HT-29 (cell line): ENCODE results near the gene GCNT2. TPM values are rescaled to one million over a fixed set of nuclear protein-coding genes. Genes with fewer than 3 reads are reported as not detected.
"Not testable (repeated sequence)": the region's sequence is repeated elsewhere in the genome, so short reads cannot be mapped to it uniquely, and the experiment has no call there.

ENCODE experiments used
- DNase-seq: peaks from one replicate; pipeline ENCODE4 v3.0.0-alpha.2; 2015; ENCODE audit warnings: low spot score
- total RNA-seq: library from RNA; depleted of rRNA; stranded (reverse); fragments of >200 nt; shearing (Covaris generic); gene quantifications from 2 replicates; pipeline ENCODE4 v1.2.3, GENCODE V29; 2014

The GCNT2 gene
- total RNA-seq, 1 experiment from 2014 or later = 9.7 TPM

GRCh38 chr6:10580570-10580969 is 59.4 kb downstream of the GCNT2 start:
- no peak for DNase-seq

DNA sequence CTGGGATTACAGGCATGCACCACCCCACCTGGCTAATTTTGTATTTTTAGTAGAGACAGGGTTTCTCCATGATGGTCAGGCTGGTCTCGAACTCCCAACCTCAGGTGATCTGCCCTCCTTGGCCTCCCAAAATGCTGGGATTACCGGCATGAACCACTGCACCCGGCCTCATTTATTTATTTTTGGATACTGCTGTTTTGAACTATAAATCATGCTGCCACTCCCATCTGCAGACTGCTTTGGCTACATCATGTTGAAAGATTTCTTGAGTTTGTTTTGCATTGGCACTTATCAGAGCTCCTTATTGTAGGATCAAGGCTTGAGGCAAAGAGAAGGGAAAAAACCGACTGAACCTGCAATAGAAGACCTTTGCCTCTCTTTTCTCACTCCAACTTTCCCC is 60.3 kb downstream of the GCNT2 start:
- DNase-seq = not testable (repeated sequence)

GRCh38 chr6:10582774-10583508 is 61.8 kb downstream of the GCNT2 start:
- DNase-seq = no peak

GRCh38 chr6:10583509-10583901 is 62.4 kb downstream of the GCNT2 start:
- no peak for DNase-seq

DNA sequence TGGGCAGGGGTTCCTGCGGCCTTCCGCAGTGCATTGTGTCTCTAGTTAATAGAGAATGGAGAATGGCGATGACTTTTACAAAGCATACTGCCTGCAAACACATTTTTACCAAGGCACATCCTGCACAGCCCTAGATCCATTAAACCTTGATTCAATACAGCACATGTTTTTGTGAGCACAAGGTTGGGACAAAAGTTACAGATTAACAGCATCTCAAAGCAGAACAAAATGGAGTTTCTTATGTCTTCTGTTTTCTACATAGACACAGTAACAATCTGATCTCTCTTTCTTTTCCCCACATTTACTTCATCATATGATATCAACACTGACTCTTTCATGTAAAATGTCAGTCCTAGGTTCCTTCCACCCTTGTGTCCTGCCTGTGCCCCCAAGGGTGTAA is 63.5 kb downstream of the GCNT2 start:
- no peak for DNase-seq

DNA sequence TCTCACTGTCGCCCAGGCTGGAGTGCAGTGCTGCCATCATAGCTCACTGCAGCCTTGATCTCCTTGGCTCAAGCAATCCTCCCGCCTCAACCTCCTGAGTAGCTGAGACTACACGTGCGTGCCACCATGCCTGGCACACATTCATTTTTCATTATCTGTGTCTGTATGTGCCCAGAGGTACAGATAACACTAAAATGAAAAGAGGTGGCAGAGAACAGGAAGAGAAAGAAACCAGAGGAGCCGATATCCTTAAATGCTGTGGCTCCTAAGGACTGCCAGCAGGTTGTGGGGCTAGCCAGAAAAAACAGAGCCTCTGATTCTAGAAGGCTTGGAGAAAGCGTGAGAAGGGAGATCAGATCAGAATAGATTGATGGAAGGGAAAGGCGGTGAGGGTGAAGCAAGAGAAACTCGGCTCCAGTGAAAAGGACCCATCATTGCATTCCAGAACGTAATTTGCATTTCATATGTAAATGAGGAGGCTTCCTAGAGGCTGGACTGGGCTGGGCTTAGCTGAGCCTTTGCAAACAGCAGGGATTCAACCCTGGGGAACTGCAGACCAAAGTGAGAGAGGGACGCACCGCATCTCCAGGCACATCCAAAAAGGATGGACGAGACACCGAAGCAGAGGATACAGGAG is 64.2 kb downstream of the GCNT2 start:
- no peak for DNase-seq

DNA sequence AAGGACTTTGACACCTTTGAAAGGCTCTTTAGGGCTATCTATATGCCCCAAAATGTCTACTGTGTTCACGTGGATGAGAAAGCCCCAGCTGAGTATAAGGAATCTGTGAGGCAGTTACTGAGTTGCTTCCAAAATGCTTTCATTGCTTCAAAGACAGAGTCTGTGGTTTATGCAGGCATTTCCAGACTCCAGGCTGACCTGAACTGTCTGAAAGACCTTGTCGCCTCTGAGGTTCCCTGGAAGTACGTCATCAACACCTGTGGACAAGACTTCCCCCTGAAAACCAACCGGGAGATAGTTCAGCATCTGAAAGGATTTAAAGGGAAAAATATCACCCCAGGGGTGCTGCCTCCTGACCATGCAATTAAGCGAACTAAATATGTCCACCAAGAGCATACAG is 65.2 kb downstream of the GCNT2 start:
- no peak for DNase-seq

GRCh38 chr6:10587656-10588406 is 66.7 kb downstream of the GCNT2 start:
- no peak for DNase-seq

- no peak for DNase-seq
These were observed 67.6 kb downstream of the GCNT2 start for GRCh38 chr6:10588562-10589428.

DNA sequence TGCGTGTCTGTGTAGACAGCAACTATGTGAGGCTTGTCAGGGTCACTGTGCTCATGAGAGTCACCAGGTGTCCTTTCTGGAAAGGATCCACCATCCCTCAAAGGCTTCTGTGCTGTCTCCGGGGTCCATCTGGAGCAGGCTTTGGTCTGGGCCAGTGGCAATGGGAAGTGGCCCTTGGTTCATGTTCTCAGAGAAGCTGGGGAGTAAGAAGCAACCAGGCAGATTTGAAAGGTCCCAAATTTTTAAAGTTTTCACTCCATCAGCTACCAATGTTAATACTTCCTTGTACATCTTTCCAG is 68.2 kb downstream of the GCNT2 start:
- no peak for DNase-seq

GRCh38 chr6:10589983-10590382 is 68.8 kb downstream of the GCNT2 start:
- no peak for DNase-seq

- no peak for DNase-seq
These were observed 70.4 kb downstream of the GCNT2 start for GRCh38 chr6:10591422-10592160.

GRCh38 chr6:10595731-10596664 is 74.8 kb downstream of the GCNT2 start:
- DNase-seq = no peak

GRCh38 chr6:10597499-10598001 is 76.4 kb downstream of the GCNT2 start:
- DNase-seq = no peak

DNA sequence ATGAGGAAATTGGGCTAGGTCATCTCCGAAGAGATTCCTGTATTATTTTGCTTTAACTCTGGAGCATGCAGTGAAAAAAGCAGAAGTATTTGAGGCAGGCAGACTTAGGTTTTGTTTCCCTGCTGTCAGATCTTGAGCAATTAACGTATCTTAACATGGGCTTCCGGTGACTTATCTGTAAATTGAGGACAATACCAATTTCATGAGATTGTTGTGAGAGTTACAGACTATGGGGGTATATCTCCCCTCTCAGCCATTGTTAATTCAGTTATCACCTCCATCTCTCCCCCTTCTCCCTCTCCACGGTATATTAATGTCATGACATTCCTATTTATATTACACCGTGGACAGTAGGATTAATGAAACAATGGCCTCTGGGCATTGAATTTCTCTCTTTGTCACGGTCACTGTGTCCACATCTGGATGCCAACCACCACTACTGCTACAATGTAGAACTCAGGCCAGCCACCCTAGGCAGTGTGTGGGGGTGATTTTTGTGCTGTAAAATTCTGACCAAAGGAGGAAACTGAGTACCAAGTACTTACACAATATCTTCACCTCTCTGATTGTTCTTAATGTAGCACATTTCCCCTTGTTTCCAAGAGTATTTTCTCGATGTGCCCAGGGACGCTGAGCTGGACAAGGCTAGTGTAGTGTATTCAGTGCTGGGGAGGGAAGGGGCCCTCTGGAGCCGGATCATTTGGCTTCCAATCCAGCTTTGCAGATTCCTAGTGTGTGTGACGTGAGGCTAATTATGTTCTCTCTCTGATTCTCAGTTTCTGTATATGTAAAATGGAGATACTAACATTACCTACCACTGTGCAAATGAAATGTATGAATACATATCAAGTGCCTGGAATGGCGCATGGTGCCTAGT is 77.2 kb downstream of the GCNT2 start:
- no peak for DNase-seq

GRCh38 chr6:10599046-10599445 is 77.9 kb downstream of the GCNT2 start:
- no peak for DNase-seq

GRCh38 chr6:10600681-10601080 is 79.5 kb downstream of the GCNT2 start:
- DNase-seq = not testable (repeated sequence)

DNA sequence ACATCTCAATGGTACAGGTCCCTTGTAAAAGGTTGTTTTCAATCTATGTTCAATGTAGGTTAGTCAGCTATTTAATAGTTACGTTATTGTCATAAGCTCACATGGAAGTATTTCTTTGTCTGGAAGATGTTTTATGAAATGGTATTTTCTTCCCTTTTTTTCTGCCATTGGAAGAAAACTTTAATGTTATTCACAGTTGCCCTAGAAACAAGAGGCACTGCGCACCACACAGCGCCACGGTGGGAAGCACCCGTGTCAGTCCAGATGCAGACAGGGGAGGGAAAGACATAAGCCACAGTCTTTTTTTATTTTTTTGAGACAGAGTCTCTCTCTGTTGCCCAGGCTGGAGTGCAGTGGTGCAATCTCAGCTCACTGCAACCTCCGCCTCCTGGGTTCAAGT is 82.1 kb downstream of the GCNT2 start:
- DNase-seq = no peak

DNA sequence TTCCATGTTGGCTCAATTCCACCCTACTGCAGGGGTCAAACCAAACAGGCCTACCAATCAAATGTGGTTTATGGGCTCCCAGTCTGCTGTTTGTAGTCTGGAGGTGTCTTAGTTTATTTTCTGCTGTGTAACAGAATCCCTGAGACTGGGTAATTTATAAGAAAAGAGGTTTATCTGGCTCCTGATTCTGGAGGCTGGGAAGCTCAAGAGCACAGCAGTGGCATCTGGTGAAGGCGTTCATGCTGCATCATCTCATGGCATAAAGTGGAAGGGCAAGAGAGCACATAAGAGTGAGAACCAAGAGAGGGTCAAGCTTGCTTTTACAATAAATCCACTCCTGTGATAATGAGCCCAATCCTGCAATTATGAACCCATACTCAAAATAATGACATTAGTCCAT is 87.9 kb downstream of the GCNT2 start:
- no peak for DNase-seq
